ENCODE measurements around the gene CSMD2. TPM values are rescaled to one million over a fixed set of nuclear protein-coding genes. Genes with fewer than 3 reads are reported as not detected.
"Not testable (repeated sequence)": the region's sequence is repeated elsewhere in the genome, so short reads cannot be mapped to it uniquely, and the experiment has no call there.

The CSMD2 gene
- total and polyA plus RNA-seq, 2 experiments from 2014 or later, result 5.3 to 16.6 TPM

DNA sequence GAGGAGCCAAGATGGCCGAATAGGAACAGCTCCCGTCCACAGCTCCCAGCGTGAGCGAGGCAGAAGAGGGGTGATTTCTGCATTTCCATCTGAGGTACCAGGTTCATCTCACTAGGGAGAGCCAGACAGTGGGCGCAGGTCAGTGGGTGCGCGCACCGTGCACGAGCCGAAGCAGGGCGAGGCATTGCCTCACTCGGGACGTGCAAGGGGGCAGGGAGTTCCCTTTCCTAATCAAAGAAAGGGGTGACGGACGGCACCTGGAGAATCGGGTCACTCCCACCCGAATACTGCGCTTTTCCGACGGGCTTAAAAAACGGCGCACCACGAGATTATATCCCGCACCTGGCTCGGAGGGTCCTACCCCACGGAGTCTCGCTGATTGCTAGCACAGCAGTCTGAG is 72.6 kb downstream of the CSMD2 start:
- Mint-ChIP-seq H3K4me3 (peak overlapping the region; percentile 9; the same call in 1 of the 3 replicates), H3K36me3 (ENCODE audit: low read depth) (peaks cover 39% of the 10 kb centered on the region)
- H3K4me1 Mint-ChIP-seq; H3K4me2 ChIP-seq; H3F3A ChIP-seq (replicated peaks; ENCODE audit: low read depth); ATAC-seq; H3K9me2 ChIP-seq (ENCODE audit: insufficient read depth); H3K36me3 ChIP-seq (ENCODE audit: insufficient read depth); H4K20me1 ChIP-seq (replicated peaks; ENCODE audit: insufficient read depth); H3K4me3 ChIP-seq; H3K27me3 ChIP-seq (ENCODE audit: insufficient read depth); H2AFZ ChIP-seq; DNase-seq (ENCODE audit: low spot score); H3K27ac ChIP-seq (ENCODE audit: low read depth); H3K4me1 ChIP-seq (ENCODE audit: insufficient read depth); H3K9me3 Mint-ChIP-seq; H3K27me3 Mint-ChIP-seq (ENCODE audit: insufficient read depth, low read depth, poor library complexity); H3K27ac Mint-ChIP-seq: not testable (repeated sequence)
- H3K79me2 ChIP-seq (replicated peaks; ENCODE audit: insufficient read depth), result peaks cover 40% of the 10 kb centered on the region

DNA sequence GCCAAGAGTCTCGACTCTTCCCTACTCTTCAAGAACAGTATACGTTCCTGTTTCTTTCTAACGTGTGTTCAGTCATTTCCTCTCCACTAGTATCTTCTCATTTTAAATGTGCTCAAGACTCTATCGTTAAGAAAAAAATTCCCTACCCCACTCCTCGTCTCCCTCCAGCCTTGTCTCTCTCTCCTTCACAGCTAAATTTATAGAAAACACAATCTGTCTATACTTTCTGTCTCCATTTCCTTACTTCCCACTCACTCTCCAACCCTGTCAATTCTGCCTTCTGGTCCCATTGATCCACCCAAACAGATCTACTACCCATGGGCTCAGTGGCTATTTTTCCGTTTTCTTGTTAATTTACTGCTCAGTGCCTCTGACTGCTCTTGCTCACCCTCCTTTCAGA is 75.3 kb downstream of the CSMD2 start:
- Mint-ChIP-seq H3K36me3 (ENCODE audit: low read depth) (peaks cover 64% of the 10 kb centered on the region), H3K27me3 (ENCODE audit: insufficient read depth, low read depth, poor library complexity) (peaks cover 4% of the 10 kb centered on the region), H3K27ac (no peak overlapping the region), H3K4me3 (no peak overlapping the region), H3K4me1 (peaks cover 5% of the 10 kb centered on the region; the same call in 2 of the 3 replicates), H3K9me3 (peaks cover 6% of the 10 kb centered on the region)
- no peaks in the 10 kb centered on the region for H3K36me3 ChIP-seq (ENCODE audit: insufficient read depth)
- H3K27me3 ChIP-seq (ENCODE audit: insufficient read depth), result no peaks in the 10 kb centered on the region
- no peak overlapping the region for H3K4me2 ChIP-seq
- no peak overlapping the region for H2AFZ ChIP-seq
- DNase-seq (ENCODE audit: low spot score) (no peak), ATAC-seq (no peak)
- TF ChIP-seq ZNF331 (CRISPR knock-in tag; IDR thresholded peaks at IDR 0.05; ENCODE audit: low read depth) (no peak), NANOG (IDR thresholded peaks at IDR 0.05; ENCODE audit: borderline replicate concordance) (no peak), JUNB (IDR thresholded peaks at IDR 0.05; ENCODE audit: unreplicated experiment) (no peak)
- no peak overlapping the region for H3K4me3 ChIP-seq
- no peak overlapping the region for H3K27ac ChIP-seq (ENCODE audit: low read depth)
- H3K4me1 ChIP-seq (ENCODE audit: insufficient read depth), result no peaks in the 10 kb centered on the region; the same call in 1 of the 2 replicates
- H3K9me2 ChIP-seq (ENCODE audit: insufficient read depth), result peaks cover 10% of the 10 kb centered on the region; the same call in 1 of the 2 replicates
- peaks cover 43% of the 10 kb centered on the region for H3K79me2 ChIP-seq (replicated peaks; ENCODE audit: insufficient read depth)
- no peaks in the 10 kb centered on the region; the same call in 1 of the 2 replicates for H4K20me1 ChIP-seq (replicated peaks; ENCODE audit: insufficient read depth)
- H3F3A ChIP-seq (replicated peaks; ENCODE audit: low read depth), result no peaks in the 10 kb centered on the region

- no peaks in the 10 kb centered on the region; the same call in 1 of the 2 replicates for H4K20me1 ChIP-seq (replicated peaks; ENCODE audit: insufficient read depth)
- H3K79me2 ChIP-seq (replicated peaks; ENCODE audit: insufficient read depth), result peaks cover 49% of the 10 kb centered on the region
- H3K4me1 ChIP-seq (ENCODE audit: insufficient read depth), result no peaks in the 10 kb centered on the region; the same call in 1 of the 2 replicates
- Mint-ChIP-seq H3K4me3 (no peak overlapping the region), H3K9me3 (peaks cover 20% of the 10 kb centered on the region), H3K27ac (no peak overlapping the region), H3K27me3 (ENCODE audit: insufficient read depth, low read depth, poor library complexity) (peaks cover 9% of the 10 kb centered on the region), H3K4me1 (peaks cover 5% of the 10 kb centered on the region; the same call in 2 of the 3 replicates), H3K36me3 (ENCODE audit: low read depth) (peaks cover 78% of the 10 kb centered on the region)
- H3K36me3 ChIP-seq (ENCODE audit: insufficient read depth), result no peaks in the 10 kb centered on the region; the same call in 1 of the 2 replicates
- no peaks in the 10 kb centered on the region for H3F3A ChIP-seq (replicated peaks; ENCODE audit: low read depth)
- ATAC-seq (no peak), DNase-seq (ENCODE audit: low spot score) (no peak)
- no peak overlapping the region for H3K4me3 ChIP-seq
- no peaks in the 10 kb centered on the region for H3K27me3 ChIP-seq (ENCODE audit: insufficient read depth)
- H3K4me2 ChIP-seq, result no peak overlapping the region
- H2AFZ ChIP-seq, result no peak overlapping the region
- H3K9me2 ChIP-seq (ENCODE audit: insufficient read depth), result peaks cover 10% of the 10 kb centered on the region; the same call in 1 of the 2 replicates
- no peak overlapping the region for H3K27ac ChIP-seq (ENCODE audit: low read depth)
- no peak for TF ChIP-seq EZH2 (IDR thresholded peaks at IDR 0.05; ENCODE audit: low read depth, unreplicated experiment)
- TF ChIP-seq ZNF331 (CRISPR knock-in tag; IDR thresholded peaks at IDR 0.05; ENCODE audit: low read depth), result no peak
- TF ChIP-seq, protein P1, sequence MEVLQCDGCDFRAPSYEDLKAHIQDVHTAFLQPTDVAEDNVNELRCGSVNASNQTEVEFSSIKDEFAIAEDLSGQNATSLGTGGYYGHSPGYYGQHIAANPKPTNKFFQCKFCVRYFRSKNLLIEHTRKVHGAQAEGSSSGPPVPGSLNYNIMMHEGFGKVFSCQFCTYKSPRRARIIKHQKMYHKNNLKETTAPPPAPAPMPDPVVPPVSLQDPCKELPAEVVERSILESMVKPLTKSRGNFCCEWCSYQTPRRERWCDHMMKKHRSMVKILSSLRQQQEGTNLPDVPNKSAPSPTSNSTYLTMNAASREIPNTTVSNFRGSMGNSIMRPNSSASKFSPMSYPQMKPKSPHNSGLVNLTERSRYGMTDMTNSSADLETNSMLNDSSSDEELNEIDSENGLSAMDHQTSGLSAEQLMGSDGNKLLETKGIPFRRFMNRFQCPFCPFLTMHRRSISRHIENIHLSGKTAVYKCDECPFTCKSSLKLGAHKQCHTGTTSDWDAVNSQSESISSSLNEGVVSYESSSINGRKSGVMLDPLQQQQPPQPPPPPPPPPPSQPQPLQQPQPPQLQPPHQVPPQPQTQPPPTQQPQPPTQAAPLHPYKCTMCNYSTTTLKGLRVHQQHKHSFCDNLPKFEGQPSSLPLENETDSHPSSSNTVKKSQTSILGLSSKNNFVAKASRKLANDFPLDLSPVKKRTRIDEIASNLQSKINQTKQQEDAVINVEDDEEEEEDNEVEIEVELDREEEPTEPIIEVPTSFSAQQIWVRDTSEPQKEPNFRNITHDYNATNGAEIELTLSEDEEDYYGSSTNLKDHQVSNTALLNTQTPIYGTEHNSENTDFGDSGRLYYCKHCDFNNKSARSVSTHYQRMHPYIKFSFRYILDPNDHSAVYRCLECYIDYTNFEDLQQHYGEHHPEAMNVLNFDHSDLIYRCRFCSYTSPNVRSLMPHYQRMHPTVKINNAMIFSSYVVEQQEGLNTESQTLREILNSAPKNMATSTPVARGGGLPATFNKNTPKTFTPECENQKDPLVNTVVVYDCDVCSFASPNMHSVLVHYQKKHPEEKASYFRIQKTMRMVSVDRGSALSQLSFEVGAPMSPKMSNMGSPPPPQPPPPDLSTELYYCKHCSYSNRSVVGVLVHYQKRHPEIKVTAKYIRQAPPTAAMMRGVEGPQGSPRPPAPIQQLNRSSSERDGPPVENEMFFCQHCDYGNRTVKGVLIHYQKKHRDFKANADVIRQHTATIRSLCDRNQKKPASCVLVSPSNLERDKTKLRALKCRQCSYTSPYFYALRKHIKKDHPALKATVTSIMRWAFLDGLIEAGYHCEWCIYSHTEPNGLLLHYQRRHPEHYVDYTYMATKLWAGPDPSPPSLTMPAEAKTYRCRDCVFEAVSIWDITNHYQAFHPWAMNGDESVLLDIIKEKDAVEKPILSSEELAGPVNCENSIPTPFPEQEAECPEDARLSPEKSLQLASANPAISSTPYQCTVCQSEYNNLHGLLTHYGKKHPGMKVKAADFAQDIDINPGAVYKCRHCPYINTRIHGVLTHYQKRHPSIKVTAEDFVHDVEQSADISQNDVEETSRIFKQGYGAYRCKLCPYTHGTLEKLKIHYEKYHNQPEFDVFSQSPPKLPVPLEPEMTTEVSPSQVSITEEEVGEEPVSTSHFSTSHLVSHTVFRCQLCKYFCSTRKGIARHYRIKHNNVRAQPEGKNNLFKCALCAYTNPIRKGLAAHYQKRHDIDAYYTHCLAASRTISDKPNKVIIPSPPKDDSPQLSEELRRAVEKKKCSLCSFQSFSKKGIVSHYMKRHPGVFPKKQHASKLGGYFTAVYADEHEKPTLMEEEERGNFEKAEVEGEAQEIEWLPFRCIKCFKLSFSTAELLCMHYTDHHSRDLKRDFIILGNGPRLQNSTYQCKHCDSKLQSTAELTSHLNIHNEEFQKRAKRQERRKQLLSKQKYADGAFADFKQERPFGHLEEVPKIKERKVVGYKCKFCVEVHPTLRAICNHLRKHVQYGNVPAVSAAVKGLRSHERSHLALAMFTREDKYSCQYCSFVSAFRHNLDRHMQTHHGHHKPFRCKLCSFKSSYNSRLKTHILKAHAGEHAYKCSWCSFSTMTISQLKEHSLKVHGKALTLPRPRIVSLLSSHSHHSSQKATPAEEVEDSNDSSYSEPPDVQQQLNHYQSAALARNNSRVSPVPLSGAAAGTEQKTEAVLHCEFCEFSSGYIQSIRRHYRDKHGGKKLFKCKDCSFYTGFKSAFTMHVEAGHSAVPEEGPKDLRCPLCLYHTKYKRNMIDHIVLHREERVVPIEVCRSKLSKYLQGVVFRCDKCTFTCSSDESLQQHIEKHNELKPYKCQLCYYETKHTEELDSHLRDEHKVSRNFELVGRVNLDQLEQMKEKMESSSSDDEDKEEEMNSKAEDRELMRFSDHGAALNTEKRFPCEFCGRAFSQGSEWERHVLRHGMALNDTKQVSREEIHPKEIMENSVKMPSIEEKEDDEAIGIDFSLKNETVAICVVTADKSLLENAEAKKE (CRISPR knock-in tag; IDR thresholded peaks at IDR 0.05), result no peak
- no peak for TF ChIP-seq STAT1 (IDR thresholded peaks at IDR 0.05; ENCODE audit: unreplicated experiment)
- no peak for TF ChIP-seq REST (IDR thresholded peaks at IDR 0.05; ENCODE audit: unreplicated experiment)
Observed at GRCh38 chr1:34087986-34088385, 77.0 kb downstream of the CSMD2 start.
